NCI-H2029 (cell line): ENCODE results near the gene DXO.
"Not testable (repeated sequence)": the region's sequence is repeated elsewhere in the genome, so short reads cannot be mapped to it uniquely, and the experiment has no call there.

Experiments used
- DNase-seq: peaks from one replicate; lab custom pipeline; 2025; lab: John Stamatoyannopoulos, UW

DXO gene

DNA sequence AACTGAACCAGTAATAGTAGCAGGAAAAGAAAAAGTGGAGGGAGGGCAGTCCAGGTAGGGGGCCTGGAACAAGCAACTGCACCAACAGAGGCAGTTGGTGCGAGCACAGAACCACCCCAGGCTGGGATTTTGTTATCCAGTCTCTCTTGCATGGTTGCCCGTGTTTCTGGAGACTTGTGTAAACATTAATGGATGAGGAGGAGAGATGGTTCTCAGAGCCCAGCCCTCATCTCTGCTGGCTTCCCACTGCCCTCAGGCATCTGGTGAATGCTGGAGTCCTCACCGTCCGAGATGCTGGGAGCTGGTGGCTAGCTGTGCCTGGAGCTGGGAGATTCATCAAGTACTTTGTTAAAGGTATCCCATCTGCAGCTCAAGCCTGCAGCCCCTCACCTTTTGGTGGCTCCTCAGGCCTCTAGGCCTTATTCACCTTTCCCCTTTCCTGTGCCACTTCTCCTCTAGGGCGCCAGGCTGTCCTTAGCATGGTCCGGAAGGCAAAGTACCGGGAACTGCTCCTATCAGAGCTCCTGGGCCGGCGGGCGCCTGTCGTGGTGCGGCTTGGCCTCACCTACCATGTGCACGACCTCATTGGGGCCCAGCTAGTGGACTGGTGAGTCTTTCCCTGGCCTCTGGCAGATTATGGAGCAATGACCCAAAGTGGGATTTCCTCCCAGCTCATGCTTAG, 8.4 kb upstream of the DXO start:
- DNase-seq: not testable (repeated sequence)

DNA sequence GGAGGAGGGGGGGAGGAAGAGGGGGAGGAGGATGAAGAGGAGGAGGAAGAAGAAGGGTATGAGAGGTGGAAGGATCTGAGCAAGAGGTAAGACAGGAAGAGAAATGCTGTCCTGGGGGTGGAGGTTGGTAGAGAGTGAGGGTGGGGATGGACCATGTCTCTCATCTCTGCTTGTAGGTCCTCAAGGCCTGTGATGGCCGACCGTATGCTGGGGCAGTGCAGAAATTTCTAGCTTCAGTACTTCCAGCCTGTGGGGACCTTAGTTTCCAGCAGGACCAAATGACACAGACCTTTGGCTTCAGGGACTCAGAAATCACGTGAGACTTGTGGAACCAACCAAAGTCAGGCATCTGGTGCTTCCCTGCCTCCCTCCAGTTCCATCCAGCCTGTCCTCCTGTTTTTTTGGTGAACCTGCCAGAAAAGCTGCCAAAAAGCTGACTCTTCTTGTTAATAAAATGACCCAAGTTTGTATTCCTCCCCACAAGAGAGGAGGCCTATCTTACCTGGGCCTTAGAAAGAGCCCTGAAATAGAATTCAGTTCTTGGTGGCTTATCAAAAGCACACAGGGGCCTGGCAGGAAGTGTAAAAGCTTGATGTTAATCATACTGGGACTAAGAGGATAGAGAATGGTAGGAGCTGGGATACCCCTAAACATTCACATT, 7.4 kb upstream of the DXO start:
- DNase-seq: no peak

DNA sequence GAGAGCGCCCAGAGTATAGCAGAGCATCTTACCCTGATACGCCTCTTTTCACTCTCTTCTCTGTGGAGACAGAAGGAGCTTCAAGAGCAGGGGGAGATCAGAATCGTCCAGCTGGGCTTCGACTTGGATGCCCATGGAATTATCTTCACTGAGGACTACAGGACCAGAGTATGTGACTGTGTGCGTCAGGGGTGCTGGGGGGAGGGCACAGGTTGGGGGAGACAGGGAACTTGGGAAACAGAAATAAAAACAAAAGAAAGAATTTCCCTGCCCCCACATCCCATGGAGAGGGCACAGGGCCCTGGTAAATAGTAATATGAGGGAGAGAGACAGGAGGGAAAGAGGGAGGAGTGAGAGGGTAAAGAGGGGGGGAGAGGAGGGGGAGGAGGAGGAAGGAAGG, 6.9 kb upstream of the DXO start:
- no peak for DNase-seq

DNA sequence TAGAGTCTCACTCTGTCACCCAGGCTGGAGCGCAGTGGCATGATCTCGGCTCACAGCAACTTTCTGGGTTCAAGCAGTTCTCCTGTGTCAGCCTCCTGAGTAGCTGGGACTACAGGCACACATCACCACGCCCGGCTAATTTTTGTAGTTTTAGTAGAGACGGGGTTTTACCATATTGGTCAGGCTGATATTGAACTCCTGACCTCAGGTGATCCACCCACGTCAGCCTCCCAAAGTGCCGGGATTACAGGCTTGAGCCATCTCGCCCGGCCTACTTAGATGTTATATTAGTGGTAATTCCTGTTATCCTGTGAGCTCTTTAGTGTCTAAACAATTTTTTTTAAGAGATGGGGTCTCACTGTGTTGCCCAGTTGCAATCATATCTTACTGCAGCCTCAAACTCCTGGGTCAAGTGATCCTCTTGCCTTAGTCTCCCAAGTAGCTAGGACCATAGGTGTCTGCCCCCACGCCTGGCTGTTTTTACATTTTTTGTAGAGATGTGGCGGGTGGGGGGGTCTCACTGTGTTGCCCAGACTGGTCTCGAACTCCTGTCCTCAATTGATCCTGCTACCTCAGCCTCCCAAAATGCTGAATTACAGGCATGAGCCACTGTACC, 6.0 kb upstream of the DXO start:
- DNase-seq: no peak

DNA sequence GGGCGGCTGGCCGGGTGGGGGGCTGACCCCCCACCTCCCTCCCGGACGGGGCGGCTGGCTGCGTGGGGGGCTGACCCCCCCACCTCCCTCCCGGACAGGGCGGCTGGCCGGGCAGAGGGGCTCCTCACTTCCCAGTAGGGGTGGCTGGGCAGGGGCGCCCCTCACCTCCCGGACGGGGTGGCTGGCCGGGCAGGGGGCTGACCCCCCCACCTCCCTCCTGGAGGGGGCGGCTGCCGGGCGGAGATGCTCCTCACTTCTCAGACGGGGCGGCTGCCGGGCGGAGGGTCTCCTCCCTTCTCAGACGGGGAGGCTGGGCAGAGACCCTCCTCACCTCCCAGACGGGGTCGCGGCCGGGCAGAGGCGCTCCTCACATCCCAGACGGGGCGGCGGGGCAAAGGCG, 4.1 kb upstream of the DXO start:
- not testable (repeated sequence) for DNase-seq

DNA sequence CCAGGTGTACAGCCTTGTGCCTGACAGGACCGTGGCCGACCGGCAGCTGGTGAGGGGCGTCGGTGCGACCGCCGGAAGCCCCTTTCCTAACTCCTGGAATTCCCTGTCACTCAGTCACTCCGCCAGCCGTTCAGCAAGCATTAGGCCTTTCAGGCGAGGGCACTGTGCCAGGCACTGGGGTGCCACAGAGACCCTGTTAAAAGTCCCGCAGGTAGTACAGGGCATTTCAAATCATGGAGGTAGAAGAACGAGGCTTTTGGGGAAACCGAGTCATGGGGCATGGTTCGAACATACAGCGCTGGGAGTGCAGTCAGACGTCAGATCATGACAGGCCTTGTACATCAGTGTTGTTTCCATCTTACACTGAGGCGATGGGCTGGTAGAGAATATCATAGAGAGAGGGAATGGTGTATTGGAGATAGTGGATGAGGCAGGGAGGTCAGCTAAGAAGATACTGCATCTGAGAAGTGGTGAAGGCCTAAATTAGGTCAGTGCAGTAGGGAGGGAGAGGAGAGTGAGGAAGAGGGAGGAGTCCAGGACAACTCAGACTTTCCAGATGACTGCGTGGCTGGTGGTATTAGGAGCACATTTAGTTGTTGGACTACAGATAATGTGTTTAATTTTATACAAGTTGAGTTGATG, 892 bp upstream of the DXO start:
- DNase-seq: no peak

DNA sequence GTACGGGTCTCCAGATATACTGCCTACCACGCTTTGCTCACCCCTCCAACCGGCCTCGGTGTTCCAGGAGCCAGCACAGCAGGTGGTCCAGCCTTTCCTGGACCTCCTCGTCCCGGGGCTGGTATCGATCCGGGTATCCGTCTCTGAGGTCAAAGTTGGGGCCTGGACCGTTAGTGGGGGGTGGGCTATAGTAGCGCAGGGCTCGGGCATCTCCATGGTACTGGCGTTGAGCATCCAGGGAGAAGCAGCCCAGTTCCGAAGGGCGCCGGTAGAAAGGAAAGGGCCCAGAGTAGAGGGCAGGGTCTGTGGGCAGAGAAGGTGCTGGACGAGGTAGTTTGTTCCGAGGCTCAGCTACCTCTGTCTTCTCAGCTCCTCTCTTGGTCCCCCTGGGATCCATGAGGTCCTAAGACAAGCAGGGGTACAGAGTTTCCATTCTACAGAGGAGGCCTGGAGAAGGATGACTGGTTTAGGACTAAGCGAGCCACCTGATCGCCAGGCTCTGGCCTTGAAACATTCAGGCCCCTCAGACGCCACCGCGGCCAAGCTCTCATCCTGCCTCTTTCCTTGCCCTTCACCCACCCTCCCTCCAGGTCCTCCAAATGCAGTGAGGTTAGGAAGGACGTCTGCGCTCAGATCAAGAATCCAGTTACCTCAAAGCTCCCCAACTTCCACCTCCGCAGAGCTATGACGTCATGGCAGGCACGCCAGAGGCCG, 502 bp downstream of the DXO start:
- no peak for DNase-seq

DNA sequence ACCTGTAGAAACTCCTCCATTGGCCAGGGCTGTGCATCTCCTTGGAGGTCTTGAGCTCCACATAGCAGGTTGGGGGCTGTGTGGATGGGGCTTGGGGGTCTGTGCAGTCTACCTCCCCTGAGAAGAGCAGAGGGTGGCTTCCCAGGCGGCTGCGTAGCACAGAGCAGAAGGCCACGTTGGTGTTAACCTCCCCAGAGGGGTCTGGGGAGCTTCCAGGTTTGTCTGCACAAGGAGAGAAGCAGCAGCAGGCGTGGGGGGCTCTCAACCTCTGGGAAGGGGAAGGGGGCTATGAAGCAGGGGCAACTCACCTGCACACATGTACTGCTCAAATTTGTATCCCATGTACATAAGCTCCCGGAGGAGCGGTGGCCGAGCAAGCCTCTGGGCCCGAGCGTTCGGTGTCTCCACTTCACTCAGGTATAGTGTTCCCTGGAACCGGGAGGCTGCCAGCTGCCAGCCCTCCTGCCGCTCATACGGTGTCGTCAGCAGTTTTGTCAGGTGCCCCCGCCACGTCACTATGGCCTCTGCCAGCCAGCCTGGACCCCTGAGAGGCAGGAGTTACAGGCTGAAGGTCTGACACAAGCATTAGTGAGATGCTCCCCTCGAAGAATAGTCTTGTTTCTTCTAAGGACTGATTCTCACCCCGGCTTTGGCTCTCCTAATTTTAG, 1.2 kb downstream of the DXO start:
- peak; percentile 75 for DNase-seq

DNA sequence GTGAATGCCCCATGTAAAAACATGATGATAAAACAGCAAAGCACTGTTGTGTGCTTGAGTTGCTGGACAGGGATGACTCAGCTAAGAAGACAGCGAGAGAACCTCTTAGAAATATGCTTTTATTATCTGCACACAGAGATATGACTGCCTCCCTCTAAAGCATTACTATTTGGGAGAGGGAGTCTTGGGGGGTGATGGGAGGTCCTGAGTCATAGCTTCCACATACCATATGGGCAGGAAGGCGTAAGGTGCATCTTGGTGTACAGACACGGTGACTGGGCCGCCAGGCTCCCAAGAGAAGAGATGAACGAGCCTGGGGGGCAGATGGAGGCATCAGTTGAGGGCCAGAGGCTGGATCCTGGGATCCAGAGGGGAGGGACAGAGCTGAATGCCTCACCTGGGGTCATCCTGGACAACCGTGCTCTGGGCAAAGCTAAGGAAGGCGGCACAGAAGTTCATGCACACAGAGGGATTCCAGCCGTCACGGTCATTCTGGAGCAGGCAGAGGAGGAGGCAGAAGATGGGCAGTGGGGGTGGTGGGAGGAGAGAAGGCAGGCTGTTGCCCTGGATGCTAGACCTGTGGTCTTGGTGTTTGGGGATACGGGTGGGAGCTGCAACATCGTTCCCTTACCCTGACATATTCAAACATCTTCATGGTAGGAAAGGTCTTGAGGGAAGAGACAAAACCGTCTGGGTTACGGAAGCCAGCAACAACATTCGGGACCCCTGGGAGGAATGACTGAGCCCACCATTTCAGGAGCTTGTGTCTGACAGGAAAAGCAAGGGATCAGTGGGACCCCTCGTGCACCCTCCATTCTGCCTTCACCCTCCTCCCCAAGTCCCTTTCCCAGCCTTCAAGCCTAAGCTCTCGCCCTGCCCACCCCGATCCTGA, 2.0 kb downstream of the DXO start:
- no peak for DNase-seq

DNA sequence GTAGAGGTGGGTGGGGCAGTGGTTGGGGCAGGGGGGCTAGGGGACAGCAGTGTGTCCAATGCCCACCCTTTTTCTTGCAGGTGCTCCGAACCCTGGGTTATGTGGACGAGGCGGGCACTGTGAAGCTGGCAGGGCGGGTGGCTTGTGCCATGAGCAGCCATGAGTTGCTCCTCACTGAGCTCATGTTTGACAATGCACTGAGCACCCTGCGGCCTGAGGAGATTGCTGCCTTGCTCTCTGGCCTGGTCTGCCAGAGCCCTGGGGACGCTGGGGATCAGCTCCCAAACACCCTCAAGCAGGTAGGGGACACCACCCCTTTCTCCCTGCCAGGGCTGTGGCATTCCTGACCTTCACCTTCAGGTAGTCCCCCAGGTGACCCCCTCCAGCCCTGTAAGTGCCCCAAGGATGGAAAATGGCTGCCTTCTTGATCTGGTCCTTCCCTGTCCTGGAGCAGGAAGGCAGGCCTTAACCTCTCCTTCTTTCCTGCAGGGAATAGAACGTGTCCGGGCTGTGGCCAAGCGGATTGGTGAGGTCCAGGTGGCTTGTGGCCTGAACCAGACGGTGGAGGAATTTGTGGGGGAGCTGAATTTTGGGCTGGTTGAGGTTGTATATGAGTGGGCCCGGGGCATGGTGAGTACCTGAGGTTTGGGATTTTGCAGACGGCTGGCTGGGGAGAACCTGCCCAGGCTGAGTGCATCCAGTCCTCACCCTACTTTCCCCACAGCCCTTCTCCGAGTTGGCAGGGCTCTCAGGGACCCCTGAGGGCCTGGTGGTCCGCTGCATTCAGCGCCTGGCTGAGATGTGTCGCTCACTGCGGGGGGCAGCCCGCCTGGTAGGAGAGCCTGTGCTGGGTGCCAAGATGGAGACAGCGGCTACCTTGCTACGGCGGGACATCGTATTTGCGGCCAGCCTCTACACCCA, 2.9 kb downstream of the DXO start:
- no peak for DNase-seq

DNA sequence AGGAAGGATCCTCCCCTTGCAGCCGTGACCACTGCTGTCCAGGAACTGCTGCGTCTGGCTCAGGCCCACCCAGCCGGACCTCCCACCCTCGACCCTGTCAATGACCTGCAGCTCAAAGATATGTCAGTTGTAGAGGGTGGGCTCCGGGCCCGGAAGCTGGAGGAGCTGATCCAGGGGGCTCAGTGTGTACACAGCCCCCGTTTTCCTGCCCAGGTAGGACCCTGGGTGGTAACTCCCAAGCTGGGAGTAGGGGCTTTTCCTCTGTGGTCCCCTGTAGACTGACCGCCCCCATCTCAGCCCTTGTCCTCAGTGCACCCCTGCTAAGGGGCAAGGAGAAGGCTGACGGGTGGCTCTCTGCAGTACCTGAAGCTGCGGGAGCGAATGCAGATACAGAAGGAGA, 3.6 kb downstream of the DXO start:
- DNase-seq: no peak

DNA sequence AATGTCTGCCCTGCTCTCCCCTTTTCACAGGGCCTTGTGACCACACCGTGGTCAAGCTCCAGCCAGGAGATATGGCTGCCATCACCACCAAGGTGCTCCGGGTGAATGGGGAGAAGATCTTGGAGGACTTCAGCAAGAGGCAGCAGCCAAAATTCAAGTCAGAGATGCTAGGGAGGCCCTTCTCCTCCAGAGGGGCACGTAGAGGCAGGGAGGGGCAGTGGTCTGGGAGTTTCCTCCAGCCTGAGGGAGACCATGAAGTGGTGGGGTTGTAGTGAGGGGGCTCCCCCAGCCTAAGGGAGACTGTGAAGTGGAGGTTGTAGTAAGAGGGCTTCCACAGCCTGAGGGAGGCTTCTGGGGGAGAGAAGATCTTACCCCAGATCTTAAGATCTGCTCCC, 4.0 kb downstream of the DXO start:
- no peak for DNase-seq

DNA sequence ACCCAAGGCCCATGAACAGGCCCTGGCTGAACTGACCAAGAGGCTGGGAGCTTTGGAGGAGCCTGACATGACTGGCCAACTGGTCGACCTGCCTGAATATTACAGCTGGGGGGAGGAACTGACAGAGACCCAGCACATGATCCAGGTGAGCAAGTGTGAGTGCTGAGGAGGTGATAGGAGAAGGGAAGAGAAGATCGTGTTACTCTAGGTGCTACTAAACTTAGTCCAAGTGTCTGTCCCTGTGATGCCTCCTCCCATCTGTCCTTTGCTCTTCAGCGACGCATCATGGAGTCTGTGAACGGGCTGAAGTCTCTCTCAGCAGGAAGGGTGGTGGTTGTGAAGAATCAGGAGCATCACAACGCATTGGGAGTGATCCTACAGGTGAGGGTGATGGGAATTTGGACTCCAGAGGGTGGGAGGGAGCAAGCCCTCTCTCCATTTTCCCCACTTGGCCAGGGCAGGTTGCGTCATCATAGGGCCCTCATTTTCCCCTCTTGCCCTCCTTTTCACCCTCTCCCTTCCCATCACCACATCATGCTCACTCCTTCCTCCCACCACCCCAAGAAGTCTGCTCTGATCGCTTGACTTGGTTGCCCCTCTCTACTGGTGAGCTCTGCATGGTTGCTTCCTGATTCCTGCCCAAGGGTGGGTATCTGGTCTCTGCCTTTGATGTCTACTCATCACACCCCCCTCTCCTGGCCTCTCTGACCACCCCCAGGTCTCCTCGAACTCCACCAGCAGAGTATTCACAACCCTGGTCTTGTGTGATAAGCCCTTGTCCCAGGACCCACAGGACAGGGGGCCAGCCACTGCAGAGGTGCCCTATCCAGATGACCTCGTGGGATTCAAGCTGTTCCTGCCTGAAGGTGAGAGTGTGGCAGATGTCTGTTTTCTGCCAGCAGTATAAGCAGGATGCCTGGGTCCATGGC, 4.7 kb downstream of the DXO start:
- DNase-seq: no peak

DNA sequence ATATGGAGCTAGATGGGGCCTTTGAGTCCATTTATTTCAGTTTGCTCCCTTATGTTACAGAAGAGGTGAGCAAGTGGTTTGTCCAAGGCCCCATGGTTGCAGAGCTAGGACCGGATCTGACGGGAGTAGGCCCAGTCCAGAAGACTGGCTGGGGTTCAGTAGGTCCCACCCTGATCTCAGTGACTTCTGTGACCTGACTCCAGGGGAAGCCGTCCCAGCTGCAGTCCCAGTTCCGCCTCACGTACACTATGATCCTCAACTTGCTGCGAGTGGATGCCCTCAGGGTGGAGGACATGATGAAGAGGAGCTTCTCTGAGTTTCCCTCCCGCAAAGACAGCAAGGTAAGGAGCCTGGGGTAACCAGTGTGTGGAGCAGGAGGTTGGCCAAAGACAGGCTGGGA, 5.4 kb downstream of the DXO start:
- no peak for DNase-seq

DNA sequence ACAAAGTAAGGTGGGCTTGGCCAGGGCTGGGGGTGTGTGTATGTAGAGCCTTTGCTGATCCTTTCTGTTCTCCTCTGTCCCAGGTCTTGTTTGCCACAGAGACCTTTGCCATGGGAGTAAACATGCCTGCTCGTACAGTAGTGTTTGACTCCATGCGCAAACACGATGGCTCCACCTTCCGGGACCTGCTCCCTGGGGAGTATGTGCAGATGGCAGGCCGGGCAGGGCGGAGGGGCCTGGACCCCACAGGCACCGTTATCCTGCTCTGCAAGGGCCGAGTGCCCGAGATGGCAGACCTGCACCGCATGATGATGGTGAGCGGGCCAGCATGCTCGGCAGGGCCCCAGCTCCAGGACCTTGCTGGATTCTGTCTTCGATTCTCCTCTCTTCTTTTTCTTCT, 6.2 kb downstream of the DXO start:
- no peak for DNase-seq

DNA sequence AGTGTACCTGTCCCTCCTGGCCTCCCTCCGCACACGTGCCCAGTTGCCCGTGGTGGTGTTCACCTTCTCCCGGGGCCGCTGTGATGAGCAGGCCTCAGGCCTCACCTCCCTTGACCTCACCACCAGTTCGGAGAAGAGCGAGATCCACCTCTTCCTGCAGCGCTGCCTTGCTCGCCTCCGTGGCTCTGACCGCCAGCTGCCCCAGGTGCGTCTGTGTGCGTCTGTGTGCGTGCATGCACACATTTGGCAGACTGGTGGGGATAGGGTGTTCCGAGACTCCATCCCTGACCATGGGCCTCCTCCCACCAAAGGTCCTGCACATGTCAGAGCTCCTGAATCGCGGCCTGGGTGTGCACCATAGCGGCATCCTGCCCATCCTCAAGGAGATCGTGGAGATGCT, 8.0 kb downstream of the DXO start:
- no peak for DNase-seq

DNA sequence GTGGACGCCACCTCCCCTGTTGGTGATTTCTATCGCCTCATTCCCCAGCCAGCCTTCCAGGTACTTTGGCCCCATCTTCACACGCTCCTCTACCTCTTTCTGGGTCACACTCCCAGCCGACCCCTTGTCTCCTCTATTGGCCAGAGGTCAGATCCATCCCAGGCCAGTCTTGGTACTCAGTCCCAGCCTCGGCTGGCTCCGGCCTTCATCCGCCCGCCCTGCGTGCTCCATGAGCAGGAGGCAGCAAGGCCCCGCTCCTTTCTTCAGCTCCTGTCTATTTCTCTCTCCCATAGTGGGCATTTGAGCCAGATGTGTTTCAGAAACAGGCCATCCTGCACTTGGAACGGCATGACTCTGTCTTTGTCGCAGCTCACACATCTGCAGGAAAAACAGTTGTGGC, 10.3 kb downstream of the DXO start:
- no peak for DNase-seq
